GM12801 (cell line): ENCODE measurements around the gene PRIMPOL.

ENCODE experiments used
- TF ChIP-seq, protein P1 (sequence below): IDR thresholded peaks from one replicate; pipeline ENCODE4 v1.5.1; 2011; ENCODE audit warnings: control low read depth; ENCODE audit not compliant: insufficient read length; ENCODE audit errors: extremely low read depth

The PRIMPOL gene

DNA sequence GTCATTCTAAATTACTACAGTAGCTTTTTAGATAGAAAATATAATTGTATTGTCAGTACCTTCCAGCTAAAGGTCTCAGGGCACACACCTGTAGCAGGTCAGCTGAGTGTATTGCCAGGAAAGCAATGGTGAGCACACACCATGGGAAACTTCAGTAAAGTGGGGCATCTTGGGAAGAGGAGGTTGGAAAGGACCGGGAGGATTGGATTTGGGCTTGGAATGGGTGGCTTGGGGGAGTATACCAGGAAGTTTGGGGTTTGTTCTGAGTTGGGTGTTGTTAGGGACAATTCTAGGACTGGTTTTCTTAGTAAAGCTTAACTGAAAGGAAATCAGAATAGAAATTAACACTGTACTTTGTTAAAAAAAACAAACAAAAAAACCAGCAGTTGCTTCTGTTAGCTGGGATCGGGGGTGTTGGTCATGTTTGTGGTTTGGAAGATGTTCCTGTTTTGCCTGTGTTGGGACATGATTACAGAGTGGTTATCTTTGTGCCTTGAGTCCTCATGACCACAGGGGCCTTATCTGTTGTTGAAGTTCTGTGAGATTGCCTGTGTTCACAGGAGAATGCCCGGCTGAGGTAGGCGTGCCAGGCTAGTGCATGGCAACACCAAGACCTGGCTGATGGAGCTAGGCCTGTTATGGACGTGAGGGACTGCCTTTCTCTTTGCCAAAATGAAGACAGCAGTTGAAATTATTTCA is 35.1 kb downstream of the PRIMPOL start:
- TF ChIP-seq, protein P1, sequence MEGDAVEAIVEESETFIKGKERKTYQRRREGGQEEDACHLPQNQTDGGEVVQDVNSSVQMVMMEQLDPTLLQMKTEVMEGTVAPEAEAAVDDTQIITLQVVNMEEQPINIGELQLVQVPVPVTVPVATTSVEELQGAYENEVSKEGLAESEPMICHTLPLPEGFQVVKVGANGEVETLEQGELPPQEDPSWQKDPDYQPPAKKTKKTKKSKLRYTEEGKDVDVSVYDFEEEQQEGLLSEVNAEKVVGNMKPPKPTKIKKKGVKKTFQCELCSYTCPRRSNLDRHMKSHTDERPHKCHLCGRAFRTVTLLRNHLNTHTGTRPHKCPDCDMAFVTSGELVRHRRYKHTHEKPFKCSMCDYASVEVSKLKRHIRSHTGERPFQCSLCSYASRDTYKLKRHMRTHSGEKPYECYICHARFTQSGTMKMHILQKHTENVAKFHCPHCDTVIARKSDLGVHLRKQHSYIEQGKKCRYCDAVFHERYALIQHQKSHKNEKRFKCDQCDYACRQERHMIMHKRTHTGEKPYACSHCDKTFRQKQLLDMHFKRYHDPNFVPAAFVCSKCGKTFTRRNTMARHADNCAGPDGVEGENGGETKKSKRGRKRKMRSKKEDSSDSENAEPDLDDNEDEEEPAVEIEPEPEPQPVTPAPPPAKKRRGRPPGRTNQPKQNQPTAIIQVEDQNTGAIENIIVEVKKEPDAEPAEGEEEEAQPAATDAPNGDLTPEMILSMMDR, result no peak

DNA sequence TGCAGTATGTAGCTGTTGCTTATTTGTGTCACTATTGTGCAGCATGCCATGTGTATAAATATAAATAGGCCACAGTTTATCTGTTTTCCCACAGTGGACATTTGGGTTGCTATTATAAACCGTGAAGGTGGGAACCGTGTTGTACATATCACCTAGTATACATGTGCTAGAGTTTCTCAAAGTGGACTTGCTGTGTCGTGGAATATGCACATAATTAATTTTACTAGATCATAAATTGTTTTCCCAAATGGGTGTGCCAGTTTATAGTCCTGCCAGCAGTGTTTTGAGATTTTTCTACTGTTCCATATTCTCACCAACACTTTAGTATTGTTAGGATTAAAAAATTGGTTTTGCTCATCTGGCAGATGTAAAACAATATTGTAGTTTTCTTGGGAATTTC is 38.5 kb downstream of the PRIMPOL start:
- TF ChIP-seq, protein P1, result no peak

GRCh38 chr4:184688447-184688846 is 38.9 kb downstream of the PRIMPOL start:
- TF ChIP-seq, protein P1, result no peak

GRCh38 chr4:184689681-184690080 is 40.1 kb downstream of the PRIMPOL start:
- TF ChIP-seq, protein P1, result no peak

GRCh38 chr4:184693056-184693455 is 43.5 kb downstream of the PRIMPOL start:
- TF ChIP-seq, protein P1, result no peak

GRCh38 chr4:184694412-184694956 is 44.9 kb downstream of the PRIMPOL start:
- TF ChIP-seq, protein P1, result no peak

GRCh38 chr4:184695178-184695896 is 45.8 kb downstream of the PRIMPOL start:
- TF ChIP-seq, protein P1, result no peak
